Stimulated activated CD4-positive, alpha-beta T cell treated with anti-CD3 and anti-CD28 coated beads, TNF-alpha, amount 100 ng/mL, for 24 hours (primary cell): ENCODE measurements around the gene MSANTD4.
"Not testable (repeated sequence)": the region's sequence is repeated elsewhere in the genome, so short reads cannot be mapped to it uniquely, and the experiment has no call there.

Experiments used
- DNase-seq, 3 experiments: peaks; one replicate each; pipeline ENCODE4 v3.0.0-alpha.2; 2020; ENCODE audit warnings: low read depth in 3 of 3

Gene MSANTD4

DNA sequence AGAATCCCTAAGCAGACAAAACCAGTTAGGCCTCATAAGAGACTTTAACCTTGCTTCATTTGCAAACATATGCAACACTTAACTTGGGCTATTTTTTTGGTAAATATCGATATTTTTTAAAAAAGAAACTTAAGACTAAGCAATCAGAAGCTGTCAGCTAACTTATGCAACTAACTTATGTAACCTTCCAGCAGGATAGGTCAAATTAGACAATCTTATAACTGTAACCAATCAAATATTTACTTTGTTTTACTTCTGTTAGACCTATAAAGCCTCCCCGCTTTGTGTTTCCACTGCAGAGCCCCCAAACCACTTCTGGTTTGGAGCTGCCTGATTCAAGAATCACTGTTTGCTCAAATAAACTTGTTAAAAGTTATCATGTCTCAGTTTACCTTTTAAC is 8.0 kb downstream of the MSANTD4 start:
- no peak for DNase-seq

DNA sequence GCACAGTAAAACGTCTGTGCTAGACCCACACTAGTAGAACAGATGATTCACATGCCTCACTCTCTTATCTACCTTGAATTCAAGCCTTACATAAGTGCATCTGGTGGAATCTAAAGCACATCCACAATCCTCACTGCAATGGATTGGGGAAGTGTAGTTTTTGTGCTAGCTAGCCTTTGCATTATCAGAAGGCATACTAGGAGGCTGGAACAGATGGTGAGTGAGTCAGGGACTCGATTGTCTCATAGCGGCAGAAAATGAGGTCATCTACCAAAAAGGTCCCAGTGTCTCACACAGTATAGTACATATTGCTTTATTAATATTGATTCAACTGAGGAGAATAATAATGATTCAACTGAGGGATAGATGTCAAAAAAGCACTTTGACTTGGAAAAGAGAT is 9.3 kb downstream of the MSANTD4 start:
- no peak for DNase-seq

DNA sequence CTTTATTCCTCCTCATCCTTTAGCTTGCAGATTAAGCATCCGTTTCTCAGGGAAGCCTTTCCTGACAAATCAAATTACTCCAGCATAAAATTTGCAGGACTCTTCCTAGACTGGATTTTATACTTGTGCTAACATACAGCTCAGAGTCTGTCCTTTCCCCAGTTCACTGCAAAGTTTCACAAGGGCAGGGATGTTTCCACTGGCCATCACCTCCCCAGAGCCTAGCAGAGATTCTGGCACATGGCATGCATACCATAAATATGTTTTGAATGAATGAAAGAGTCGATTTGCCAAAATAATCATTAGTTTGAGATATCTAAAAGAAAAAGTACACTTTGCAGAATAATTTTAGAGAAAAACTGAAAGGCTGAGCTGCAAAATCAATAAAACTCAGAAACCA is 10.6 kb downstream of the MSANTD4 start:
- DNase-seq, result no peak

GRCh38 chr11:106003094-106003493 is 18.9 kb downstream of the MSANTD4 start:
- not testable (repeated sequence) for DNase-seq

- DNase-seq, result no peak
Measured at GRCh38 chr11:106001304-106002012, 20.6 kb downstream of the MSANTD4 start.

- no peak for DNase-seq
Measured at GRCh38 chr11:105991888-105992287, 30.2 kb downstream of the MSANTD4 start.

DNA sequence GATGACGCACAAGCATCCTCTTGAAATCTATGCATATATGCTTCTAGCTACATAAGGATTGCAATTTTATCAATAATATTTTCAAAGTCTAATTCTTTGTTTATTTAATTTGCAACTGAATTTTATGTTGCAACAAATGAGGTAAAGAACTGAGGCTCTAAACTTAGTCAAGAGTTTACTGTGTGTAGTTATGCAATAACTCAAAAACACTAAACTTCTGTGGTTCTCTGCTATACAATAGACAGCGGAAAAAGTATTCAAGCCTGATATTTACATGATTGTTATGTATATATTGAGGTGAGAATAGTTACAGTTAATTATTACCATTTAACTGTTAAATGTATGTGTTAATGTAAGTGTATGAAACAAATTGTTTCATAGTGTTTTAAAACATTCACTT is 32.9 kb downstream of the MSANTD4 start:
- DNase-seq, result no peak

DNA sequence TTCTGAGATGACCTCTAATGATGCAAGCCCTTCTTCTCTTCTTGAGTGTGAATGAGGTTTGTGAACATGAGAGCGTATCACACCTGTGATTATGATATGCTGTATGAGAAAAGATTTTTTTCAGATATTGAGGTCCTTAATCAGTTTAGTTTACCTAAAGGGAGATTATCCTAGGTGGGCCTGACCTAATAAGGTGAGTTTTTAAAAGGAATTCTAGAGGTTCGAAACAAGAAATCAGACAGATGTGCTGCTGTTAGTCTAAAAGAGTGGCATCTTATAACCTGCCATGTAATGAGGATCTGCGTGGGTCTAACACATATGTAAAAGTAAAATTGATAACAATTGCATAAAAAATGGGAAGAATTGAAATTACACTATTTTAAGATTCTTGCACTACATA is 33.8 kb downstream of the MSANTD4 start:
- no peak for DNase-seq

GRCh38 chr11:105986554-105986953 is 35.5 kb downstream of the MSANTD4 start:
- DNase-seq, result no peak

DNA sequence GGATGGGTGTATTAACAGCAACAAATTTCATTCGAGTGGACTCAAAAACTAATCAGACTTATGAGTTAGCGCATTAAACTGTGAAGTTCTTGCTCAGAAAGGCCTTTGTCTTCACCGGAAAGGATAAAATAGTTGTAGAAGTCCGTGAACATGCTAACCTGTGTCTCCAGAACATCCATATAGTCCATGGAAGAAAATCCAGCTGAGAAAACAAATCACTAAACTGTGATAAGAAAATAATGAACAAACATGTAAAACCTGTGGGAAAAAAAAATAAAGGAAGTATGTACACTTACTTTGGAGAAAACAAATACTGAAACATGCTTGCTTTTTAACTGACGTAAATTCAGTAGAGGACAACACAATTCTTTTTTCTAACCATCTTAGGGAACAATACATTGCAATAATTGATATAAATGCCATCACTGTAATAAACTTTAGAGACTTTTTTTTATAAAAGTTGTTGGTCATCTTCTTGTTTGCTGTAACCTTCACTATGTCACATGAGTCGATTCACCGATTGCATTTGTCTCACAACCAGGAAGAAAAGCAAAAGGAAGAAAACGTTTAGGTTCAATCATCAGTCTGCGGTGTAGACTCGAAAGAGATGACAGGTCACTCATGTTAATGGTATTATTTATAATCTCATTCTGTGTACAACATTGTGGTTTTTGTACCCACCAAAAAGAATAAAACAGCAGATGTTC is 41.9 kb downstream of the MSANTD4 start:
- DNase-seq, result no peak

DNA sequence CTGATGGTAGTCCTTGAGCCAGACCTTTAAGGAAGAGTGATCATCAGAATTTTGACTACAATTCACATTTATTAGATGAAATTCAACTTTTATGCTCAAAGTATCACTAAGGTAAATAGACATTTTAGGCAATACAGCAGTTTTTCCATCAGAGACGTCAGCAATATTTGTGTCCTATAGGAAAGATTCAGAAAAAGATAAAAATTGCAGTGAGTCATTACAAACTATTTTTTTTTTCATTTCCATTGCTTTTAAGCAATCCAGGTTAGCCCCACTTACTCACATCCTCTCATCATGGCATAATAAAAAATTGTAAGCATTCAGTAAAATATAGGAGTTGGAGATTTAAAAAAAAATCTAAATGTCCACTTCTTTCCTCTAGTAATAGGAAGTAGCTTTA is 46.9 kb downstream of the MSANTD4 start:
- no peak for DNase-seq

- no peak for DNase-seq
Measured at GRCh38 chr11:105969756-105970155, 52.3 kb downstream of the MSANTD4 start.

GRCh38 chr11:105968021-105968697 is 53.9 kb downstream of the MSANTD4 start:
- no peak for DNase-seq

GRCh38 chr11:105960252-105961245 is 61.5 kb downstream of the MSANTD4 start:
- DNase-seq, result no peak
